GM19238 (cell line): Measurements from ENCODE around the gene AVL9.
"Not testable (repeated sequence)": the region's sequence is repeated elsewhere in the genome, so short reads cannot be mapped to it uniquely, and the experiment has no call there.

Experiments
- DNase-seq: peaks from one replicate; pipeline ENCODE4 v3.0.0; 2011; ENCODE audit warnings: low spot score; ENCODE audit not compliant: insufficient read length

AVL9 gene

GRCh38 chr7:32587411-32587948, 92.2 kb downstream of the AVL9 start:
- DNase-seq: no peak

- no peak for DNase-seq
These were observed 93.4 kb downstream of the AVL9 start for GRCh38 chr7:32588657-32589056.

DNA sequence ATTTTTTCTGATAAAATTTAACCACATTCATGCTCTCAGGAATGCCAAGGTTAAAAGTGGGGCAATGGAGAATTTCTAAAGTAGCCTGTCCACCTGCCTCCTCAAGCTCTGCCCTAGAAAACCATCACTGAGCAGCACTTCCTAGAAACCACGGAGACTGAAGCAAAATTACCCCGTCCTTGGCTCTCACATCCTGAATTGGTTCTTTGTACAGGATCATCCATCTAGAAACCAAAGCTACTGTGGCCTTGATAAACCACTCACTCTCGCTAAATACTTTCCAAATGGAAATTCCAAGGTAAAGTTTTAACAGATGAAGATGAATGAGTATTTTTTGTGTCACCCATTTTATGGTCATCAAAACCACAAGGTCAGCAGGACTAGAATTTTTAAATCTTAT, 96.6 kb downstream of the AVL9 start:
- no peak for DNase-seq

GRCh38 chr7:32592701-32593100, 97.4 kb downstream of the AVL9 start:
- no peak for DNase-seq

- no peak for DNase-seq
These were observed 99.7 kb downstream of the AVL9 start for GRCh38 chr7:32594965-32595490.

DNA sequence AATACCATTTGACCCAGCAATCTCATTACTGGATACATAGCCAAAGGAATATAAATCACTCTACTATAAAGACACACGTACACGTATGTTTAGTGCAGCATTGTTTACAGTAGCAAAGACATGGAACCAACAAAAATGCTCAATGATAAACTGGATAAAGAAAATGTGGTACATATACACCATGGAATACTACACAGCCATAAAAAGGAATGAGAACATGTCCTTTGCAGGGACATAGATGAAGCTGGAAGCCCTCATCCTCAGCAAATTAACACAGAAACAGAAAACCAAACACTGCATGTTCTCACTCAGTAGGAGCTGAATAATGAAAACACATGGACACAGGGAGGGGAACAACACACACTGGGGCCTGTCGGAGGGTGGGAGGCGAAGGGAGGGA, 105.9 kb downstream of the AVL9 start:
- DNase-seq: not testable (repeated sequence)

GRCh38 chr7:32602470-32602869, 107.2 kb downstream of the AVL9 start:
- no peak for DNase-seq

GRCh38 chr7:32603492-32603891, 108.2 kb downstream of the AVL9 start:
- not testable (repeated sequence) for DNase-seq

- DNase-seq: not testable (repeated sequence)
These were observed 108.8 kb downstream of the AVL9 start for GRCh38 chr7:32604047-32604446.

DNA sequence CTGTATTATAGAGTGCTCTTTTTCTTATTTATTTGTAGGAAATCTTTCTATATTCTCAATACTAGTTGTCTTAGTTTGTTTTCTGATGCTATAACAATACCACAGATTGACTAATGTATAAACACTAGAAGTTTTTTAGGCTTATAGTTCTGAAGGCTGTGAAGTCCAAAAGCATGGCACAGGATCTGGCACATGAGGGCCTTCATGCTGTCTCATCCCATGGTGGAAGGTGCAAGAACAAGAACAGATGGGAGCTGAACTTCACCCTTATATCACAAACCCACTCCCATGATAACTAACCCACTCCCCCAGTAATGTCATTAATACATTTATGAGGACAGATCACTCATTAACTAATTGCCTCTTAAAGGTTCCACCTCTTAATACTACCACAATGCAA, 109.7 kb downstream of the AVL9 start:
- DNase-seq: no peak

DNA sequence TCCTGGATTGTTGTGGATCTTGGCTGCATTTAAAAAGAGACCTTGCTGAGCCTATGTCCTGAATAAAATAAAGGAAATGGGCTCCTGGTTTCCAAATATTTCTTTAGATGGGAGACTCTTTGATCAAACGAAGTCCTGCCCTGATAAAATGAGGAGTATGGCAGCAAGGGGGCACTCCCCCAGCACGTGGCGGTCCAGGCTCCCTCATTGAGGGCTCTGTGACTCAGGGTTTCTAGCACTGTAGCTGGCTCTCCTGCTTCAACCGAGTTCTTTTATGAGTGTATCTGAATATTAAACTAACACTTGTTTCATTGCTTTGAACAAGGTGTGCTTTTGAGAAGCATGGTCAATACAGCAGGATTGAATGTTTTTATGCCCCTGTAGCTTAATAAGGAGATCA, 114.2 kb downstream of the AVL9 start:
- no peak for DNase-seq

DNA sequence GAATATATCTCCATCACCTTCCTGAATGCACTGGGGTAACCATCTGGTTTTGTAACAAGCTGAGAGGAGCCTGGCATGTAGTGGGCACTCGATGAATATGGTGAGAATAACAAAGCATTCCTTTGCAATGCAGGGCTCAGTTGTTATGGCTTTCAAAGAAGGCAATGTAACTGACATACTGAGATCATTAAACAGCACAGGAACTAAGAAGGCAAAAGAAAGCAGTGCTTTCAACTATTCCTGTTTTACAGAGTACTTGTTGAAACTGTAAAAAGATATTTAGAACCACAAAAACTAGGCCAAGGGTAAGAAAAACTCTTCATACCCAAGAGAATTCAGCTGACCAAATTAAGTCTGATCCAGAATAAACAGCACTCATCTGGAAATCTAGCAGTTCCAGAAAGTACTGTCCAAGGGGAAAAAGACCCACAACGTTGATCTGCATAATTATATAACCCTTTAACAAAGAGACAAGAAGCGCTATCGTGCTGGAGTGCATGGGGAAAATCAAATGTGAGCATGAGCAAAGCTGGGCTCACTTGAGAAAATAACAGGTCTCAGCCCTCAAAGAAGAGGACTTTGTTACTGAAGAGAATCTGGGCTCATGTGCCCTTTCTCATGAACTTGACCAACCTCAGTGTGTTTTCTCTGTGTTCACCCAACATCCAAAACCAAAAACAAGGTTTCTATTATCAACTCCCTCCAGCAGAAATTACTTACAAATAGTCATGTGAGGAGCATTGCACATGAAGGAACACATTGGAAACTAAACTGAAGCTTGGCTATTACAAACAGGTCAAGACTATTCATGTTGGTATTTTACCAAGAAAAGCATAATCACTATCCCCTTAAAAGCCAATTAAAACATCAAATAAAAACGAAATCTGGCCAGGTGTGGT, 116.2 kb downstream of the AVL9 start:
- no peak for DNase-seq

DNA sequence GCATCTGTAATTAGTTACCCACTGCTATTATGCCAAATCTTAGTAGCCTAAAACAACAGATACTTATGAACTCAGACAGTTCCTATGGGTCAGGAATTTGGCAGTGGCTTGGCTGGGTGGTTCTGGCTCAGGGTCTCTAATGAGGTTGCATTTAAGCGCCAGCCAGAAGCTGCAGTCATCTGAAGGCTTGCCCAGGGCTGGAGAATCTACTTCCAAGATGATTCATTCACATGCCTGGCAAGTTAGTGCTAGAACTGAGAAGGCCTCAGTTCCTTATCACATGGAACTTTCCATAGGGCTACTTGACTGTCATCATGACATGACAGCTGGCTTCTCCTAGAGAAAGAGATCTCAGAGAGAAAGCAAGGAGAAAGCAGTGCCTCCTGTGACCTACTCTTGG, 121.3 kb downstream of the AVL9 start:
- no peak for DNase-seq

GRCh38 chr7:32618470-32618869, 123.2 kb downstream of the AVL9 start:
- no peak for DNase-seq

- no peak for DNase-seq
These were observed 123.7 kb downstream of the AVL9 start for GRCh38 chr7:32618987-32619386.

DNA sequence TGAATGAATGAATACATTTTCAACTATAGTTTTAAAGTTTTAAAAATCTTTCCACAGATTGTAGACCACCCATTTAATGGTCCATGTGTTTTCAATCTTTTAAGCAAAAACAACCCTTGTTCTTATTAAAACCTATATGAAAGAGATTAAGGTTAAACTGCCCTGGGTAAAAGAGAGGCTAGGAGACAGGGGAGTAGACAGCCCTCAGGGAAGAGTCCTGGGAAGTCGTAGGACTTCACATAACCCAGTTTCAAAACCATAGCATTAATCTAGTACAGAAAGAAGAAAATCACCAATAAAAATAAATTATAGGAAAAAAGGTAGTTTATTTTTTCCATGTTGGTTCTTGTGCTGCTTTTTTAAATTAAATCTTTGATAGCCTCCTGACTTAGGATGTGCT, 124.1 kb downstream of the AVL9 start:
- DNase-seq: not testable (repeated sequence)

DNA sequence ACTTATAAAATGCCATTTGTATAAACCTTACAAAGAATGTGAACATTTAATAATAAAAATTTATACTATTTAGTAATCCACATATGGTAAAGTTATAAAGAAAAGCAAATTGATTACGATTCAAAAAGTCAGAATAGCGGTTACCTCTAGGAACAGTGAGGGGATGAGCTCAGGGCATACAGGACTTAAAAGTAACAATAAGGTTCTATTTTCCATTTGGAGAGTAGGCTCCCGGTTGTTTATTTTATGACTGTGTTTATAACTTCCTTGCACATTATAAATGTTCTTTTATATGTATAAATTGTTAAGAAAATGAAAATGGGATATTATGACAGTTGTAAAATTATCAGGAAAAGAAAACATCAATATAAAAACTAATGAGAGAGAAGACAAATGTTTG, 135.7 kb downstream of the AVL9 start:
- DNase-seq: no peak

- DNase-seq: not testable (repeated sequence)
These were observed 136.6 kb downstream of the AVL9 start for GRCh38 chr7:32631590-32632497.

DNA sequence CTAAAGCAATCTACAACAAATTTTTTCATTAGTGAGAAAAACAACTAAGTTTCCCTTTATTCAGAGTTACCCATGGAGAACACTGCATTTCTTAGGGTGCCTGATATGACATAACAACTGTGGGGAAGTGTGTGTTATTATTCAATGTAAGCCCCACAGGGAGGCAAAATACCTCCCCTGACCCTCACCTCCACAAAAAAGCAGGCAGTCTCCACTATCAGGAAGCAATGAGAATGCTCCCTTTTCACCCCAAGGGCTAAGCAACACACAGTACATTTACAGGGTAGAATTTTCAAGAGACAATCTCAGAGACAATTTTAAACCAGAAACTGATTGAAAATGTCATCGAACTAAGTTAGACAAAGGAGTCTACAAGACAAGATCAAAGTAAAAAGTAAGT, 138.2 kb downstream of the AVL9 start:
- not testable (repeated sequence) for DNase-seq

DNA sequence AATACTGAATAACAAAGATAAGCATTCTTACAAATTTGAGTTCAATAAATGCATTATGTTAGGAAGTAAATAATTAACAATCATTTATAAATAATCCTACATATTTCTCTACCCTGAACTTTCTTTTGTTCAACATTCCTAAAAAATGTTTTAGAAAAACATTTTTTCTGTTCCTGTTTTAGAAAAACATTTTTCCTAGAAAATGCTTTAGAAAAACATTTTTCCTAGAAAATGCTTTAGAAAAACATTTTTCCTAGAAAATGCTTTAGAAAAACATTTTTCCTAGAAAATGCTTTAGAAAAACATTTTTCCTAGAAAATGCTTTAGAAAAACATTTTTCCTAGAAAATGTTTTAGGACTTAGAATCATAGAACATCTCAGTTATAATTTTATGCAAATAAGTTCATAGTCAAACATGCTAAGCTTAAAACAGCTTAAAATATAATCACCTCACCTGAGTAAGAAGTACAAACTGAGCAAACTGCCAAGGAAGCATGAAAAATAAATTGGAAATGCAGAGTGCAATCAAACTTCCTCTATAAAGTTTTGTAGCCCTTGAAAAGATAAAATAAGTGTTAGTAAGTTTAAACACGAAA, 139.6 kb downstream of the AVL9 start:
- DNase-seq: not testable (repeated sequence)

DNA sequence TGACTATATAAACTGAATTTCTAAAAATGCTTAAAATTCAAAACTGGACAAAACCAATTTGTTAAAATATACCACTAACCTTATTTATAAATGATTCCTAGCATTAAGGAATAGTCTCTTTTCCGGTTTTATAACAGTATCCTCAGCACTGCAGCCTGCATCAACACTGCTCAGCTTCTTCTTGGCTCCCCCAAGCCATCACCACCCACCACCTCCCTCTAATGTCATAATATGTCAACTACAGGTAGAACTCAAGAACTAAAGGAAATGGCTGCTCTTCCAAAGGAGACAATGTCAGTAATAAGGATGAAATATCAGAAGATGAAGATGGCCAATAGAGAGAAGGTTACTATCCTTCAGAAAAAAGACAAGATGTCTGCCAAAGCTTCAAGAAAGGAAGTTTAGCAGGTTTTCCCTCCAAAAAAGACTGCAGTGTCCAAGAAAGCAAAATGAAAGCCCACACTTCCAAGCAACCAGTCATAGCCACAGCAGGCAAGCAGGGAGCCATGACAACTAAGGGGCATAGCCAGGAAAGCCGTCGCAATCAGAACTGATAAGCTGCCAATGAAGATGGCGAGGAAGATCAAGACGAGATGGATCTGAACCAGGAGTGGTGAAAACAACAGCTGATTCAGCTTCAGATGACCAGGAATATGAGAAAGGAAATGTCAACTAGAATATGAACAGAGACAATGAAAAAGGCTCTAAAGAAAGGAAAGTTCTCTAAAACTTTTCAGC, 141.6 kb downstream of the AVL9 start:
- DNase-seq: not testable (repeated sequence)
